Pericardium fibroblast (primary cell): ENCODE data around the gene AFTPH. TPM values are rescaled to one million over a fixed set of nuclear protein-coding genes. Genes with fewer than 3 reads are reported as not detected.

ENCODE experiments used
- total RNA-seq: library from RNA; depleted of rRNA; stranded (reverse); fragments of >200 nt; gene quantifications from 2 replicates; pipeline ENCODE4 v1.2.3, GENCODE V29; 2015

The AFTPH gene
- 12.8 and 18.1 TPM in 2 replicates for total RNA-seq

GRCh38 chr2:64523666-64524603 lies at the start of gene AFTPH:
AFTPH (plus strand) TSS chr2:64524328; CDS start chr2:64551475, 27,147 bp downstream.

Other genes starting within 250 kb of the AFTPH start
- gene LGALSL, start 70.2 kb upstream of the AFTPH start, total RNA-seq: 0.77 and 7.4 TPM in 2 replicates
- 6.2 TPM in 2 replicates for gene SERTAD2, start 129.6 kb downstream of the AFTPH start, total RNA-seq